MM.1S (cell line): ENCODE data around the gene PNN.

Source experiments
- CTCF ChIP-seq: fragments of 300-600 bp; sonication (generic); IDR thresholded peaks from 2 replicates; pipeline ENCODE4 v1.5.1; 2016; ENCODE audit warnings: antibody characterized with exemption, low read length, mixed read lengths
- EZH2 ChIP-seq: fragments of 300-600 bp; sonication (generic); optimal IDR thresholded peaks from 2 replicates; pipeline ENCODE3; 2017; ENCODE audit warnings: low read depth, mild to moderate bottlenecking, antibody characterized with exemption, low read length, mixed read lengths
- EZH2phosphoT487 ChIP-seq: fragments of 300-600 bp; sonication (generic); IDR thresholded peaks from 2 replicates; pipeline ENCODE4 v1.6.1; 2018; ENCODE audit warnings: antibody characterized with exemption, low read length

GRCh38 chr14:39173198-39173597 is 1.9 kb upstream of the PNN start:
- TF ChIP-seq EZH2 (no peak), EZH2phosphoT487 (no peak), CTCF (no peak)
